Measurements from ENCODE around the gene NDUFS6. TPM values are rescaled to one million over a fixed set of nuclear protein-coding genes. Genes with fewer than 3 reads are reported as not detected.

NDUFS6 gene
- total and polyA plus RNA-seq, 11 donors = 55.9 to 311 (median 95.9) TPM

DNA sequence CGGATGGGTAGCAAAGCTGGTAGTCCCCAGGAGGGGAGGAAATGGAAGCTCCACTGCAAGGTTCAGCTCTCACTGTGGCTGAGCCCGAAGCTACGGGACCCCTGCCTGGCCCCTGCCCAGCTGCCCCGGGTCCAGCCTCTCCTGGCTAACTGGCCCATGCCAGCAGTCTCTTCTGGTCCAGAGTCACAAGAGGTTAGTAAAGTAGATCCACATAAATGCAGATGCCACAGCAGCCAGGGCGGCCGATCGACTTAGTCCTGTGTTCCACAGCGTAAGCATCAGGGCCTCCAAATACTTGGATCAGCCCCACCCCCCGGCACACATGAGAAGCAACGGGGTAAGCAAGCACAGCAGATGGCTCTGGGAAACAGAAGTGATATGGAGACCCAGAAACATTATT, 43.7 kb upstream of the NDUFS6 start:
- no peak overlapping the region for H3K4me3 ChIP-seq
- peaks cover 0 to 5% (median 0%) of the 10 kb centered on the region in 12 donors for H3K9me3 ChIP-seq
- TF ChIP-seq POLR2A (IDR thresholded peaks at IDR 0.05) = no peak
- TF ChIP-seq, protein P1, sequence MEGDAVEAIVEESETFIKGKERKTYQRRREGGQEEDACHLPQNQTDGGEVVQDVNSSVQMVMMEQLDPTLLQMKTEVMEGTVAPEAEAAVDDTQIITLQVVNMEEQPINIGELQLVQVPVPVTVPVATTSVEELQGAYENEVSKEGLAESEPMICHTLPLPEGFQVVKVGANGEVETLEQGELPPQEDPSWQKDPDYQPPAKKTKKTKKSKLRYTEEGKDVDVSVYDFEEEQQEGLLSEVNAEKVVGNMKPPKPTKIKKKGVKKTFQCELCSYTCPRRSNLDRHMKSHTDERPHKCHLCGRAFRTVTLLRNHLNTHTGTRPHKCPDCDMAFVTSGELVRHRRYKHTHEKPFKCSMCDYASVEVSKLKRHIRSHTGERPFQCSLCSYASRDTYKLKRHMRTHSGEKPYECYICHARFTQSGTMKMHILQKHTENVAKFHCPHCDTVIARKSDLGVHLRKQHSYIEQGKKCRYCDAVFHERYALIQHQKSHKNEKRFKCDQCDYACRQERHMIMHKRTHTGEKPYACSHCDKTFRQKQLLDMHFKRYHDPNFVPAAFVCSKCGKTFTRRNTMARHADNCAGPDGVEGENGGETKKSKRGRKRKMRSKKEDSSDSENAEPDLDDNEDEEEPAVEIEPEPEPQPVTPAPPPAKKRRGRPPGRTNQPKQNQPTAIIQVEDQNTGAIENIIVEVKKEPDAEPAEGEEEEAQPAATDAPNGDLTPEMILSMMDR (IDR thresholded peaks at IDR 0.05) = no peak
- WGBS, 4 donors = 85 to 97% (median 87%) methylated on average over 9 to 10 of the region's 10 CpGs
- intact Hi-C loops (cut with DNase I) = no loop called here
- H3K27me3 ChIP-seq = peaks cover 0 to 13% (median 0%) of the 10 kb centered on the region in 9 donors
- no peak overlapping the region for H3K27ac ChIP-seq
- H3K4me1 ChIP-seq = no peaks in the 10 kb centered on the region
- ATAC-seq (no peak), DNase-seq (peak in 2 of 5 donors; percentile 25 to 31)
- H3K36me3 ChIP-seq = no peaks in the 10 kb centered on the region

DNA sequence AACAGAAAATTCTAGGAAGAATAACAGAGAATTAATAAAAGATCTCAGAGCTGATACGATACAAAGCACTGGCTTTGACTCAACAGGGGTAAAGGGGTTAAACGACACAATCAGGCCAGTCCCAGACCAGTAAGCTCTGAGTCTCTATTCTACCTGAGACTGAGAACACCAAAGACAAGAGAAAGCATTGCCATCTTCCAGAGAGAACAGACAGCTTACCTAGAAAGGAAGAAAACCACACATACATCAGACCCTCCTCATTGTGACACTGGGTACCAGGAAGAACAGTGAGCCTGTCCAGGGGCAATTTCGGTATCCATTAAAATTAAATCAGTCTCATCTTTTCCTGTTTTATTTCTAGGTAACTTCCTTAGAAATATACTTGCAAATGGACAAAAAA, 42.6 kb upstream of the NDUFS6 start:
- Histone ChIP-seq H3K27me3 (peaks cover 0 to 21% (median 0%) of the 10 kb centered on the region in 9 donors), H3K4me1 (no peaks in the 10 kb centered on the region), H3K9me3 (peaks cover 0 to 5% (median 0%) of the 10 kb centered on the region in 12 donors), H3K36me3 (no peaks in the 10 kb centered on the region), H3K27ac (no peak overlapping the region), H3K4me3 (no peak overlapping the region)
- ATAC-seq (no peak), DNase-seq (no peak)
- TF ChIP-seq POLR2A (IDR thresholded peaks at IDR 0.05) = no peak
- TF ChIP-seq, protein P1 (IDR thresholded peaks at IDR 0.05) = no peak
- WGBS, 4 donors = 67 to 81% (median 79%) methylated on average over 3 of the region's 3 CpGs
- intact Hi-C loops (cut with DNase I) = no loop called here

- Histone ChIP-seq H3K27ac (no peak overlapping the region), H3K4me3 (no peak overlapping the region), H3K27me3 (peaks cover 0 to 28% (median 0%) of the 10 kb centered on the region in 9 donors), H3K9me3 (peaks cover 0 to 5% (median 0%) of the 10 kb centered on the region in 12 donors), H3K4me1 (no peaks in the 10 kb centered on the region), H3K36me3 (no peaks in the 10 kb centered on the region)
- WGBS, 4 donors = 77 to 83% (median 79%) methylated on average over 13 of the region's 13 CpGs
- ATAC-seq (no peak), DNase-seq (peak in 4 of 5 donors; percentile 3 to 39 (median 8))
- intact Hi-C loops (cut with DNase I) = no loop called here
- TF ChIP-seq, protein P1 (IDR thresholded peaks at IDR 0.05) = no peak
- no peak for TF ChIP-seq POLR2A (IDR thresholded peaks at IDR 0.05)
Measured at GRCh38 chr5:1759378-1759970, 41.7 kb upstream of the NDUFS6 start.

DNA sequence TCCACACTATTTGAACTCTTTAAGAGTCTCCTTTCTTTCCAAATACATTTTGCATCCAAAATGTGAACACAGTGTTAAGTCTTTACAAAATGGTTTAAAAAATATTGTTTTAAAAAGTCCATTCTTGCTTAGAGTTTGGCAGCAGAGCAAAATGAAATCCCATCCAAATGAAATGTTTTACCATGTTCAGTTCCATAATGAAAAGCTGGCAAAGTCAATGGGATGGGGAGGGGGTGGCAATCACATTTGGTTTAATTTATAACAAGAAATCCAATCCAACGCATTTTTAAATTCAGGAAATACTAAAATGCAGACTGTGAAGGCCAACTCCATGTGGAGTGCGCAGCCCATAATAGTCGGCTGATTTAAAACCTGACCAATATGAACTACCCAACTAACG, 41.0 kb upstream of the NDUFS6 start:
- intact Hi-C loops (cut with DNase I) = loop anchor here (5.0 to 10.0 kb wide), 6 partner anchors 275 to 1845 kb away; no protein-coding TSS in a partner anchor
- Histone ChIP-seq H3K36me3 (no peaks in the 10 kb centered on the region), H3K27ac (no peak overlapping the region), H3K9me3 (peaks cover 0 to 5% (median 0%) of the 10 kb centered on the region in 12 donors), H3K27me3 (peaks cover 0 to 29% (median 0%) of the 10 kb centered on the region in 9 donors), H3K4me3 (no peak overlapping the region), H3K4me1 (no peaks in the 10 kb centered on the region)
- ATAC-seq (no peak), DNase-seq (no peak)
- TF ChIP-seq, protein P1 (IDR thresholded peaks at IDR 0.05) = no peak
- no peak for TF ChIP-seq POLR2A (IDR thresholded peaks at IDR 0.05)
- whole genome bisulfite sequencing, 4 donors = 88 to 91% (median 89%) methylated on average over 4 of the region's 4 CpGs

All from heart left ventricle (tissue), 16 donors.